WTC11 (cell line): Measurements from ENCODE around the gene RSPO3. TPM values are rescaled to one million over a fixed set of nuclear protein-coding genes. Genes with fewer than 3 reads are reported as not detected.

Experiments
- ATAC-seq: fragments of 200-7000 bp; cut with Tn5 transposase; 2 replicates; pipeline ENCODE4 v1.10.0; 2021; ENCODE audit warnings: mild to moderate bottlenecking, moderate library complexity
- CTCF ChIA-PET: fragments of 300-600 bp; sonication (Branson Sonifier 250); formaldehyde crosslinking; loops from one replicate; lab custom pipeline; 2021; ENCODE audit warnings: antibody characterized with exemption; lab: Charles Lee
- POLR2A ChIA-PET: fragments of 350-600 bp; sonication (Branson Sonifier 250); formaldehyde crosslinking; loops from one replicate; lab custom pipeline; 2021; ENCODE audit warnings: antibody characterized with exemption; lab: Charles Lee
- DNase-seq: peaks from one replicate; pipeline ENCODE4 v3.0.0; 2021; ENCODE audit warnings: low spot score
- H3K27ac Mint-ChIP-seq: 2 replicates; pipeline ENCODE4 v1.8.0; 2021; ENCODE audit warnings: mixed read lengths
- H3K27me3 Mint-ChIP-seq: 2 replicates; pipeline ENCODE4 v1.8.0; 2021; ENCODE audit warnings: low read depth, mild to moderate bottlenecking, moderate library complexity, mixed read lengths
- H3K36me3 Mint-ChIP-seq: 2 replicates; pipeline ENCODE4 v1.8.0; 2021; ENCODE audit warnings: mixed read lengths
- H3K4me1 Mint-ChIP-seq: 2 replicates; pipeline ENCODE4 v1.8.0; 2022; ENCODE audit warnings: mixed read lengths
- H3K4me3 Mint-ChIP-seq: 2 replicates; pipeline ENCODE4 v1.8.0; 2021; ENCODE audit warnings: mild to moderate bottlenecking, moderate library complexity, mixed read lengths
- H3K9me3 Mint-ChIP-seq: 2 replicates; pipeline ENCODE4 v1.8.0; 2021; ENCODE audit warnings: mixed read lengths
- CREM ChIP-seq: sonication (generic); formaldehyde crosslinking; IDR thresholded peaks from 2 replicates; pipeline ENCODE4 v1.8.1; 2022; ENCODE audit warnings: mild to moderate bottlenecking, missing genetic modification reagents, moderate library complexity
- EMX1 ChIP-seq: fragments of 250-450 bp; sonication (Bioruptor Pico); IDR thresholded peaks from 2 replicates; pipeline ENCODE4 v1.8.0; 2021; ENCODE audit warnings: mild to moderate bottlenecking
- ESRRA ChIP-seq: sonication (generic); formaldehyde crosslinking; IDR thresholded peaks from 2 replicates; pipeline ENCODE4 v1.8.1; 2022; ENCODE audit warnings: mild to moderate bottlenecking, missing genetic modification reagents, borderline replicate concordance
- ETV6 ChIP-seq: sonication (generic); formaldehyde crosslinking; IDR thresholded peaks from 2 replicates; pipeline ENCODE4 v1.8.1; 2022; ENCODE audit warnings: mild to moderate bottlenecking, missing genetic modification reagents
- FOXK1 ChIP-seq: sonication (generic); formaldehyde crosslinking; IDR thresholded peaks from 2 replicates; pipeline ENCODE4 v1.8.0; 2022; ENCODE audit warnings: mild to moderate bottlenecking, moderate library complexity, missing genetic modification reagents
- NFE2L1 ChIP-seq: sonication (generic); formaldehyde crosslinking; IDR thresholded peaks from 2 replicates; pipeline ENCODE4 v1.8.1; 2023; ENCODE audit warnings: missing genetic modification reagents
- PRRX2 ChIP-seq: fragments of 250-450 bp; sonication (Bioruptor Pico); IDR thresholded peaks from 2 replicates; pipeline ENCODE4 v1.8.0; 2021; ENCODE audit warnings: mild to moderate bottlenecking
- ZNF416 ChIP-seq: fragments of 250-450 bp; sonication (Bioruptor Pico); IDR thresholded peaks from 2 replicates; pipeline ENCODE4 v1.9.0; 2021; ENCODE audit warnings: mild to moderate bottlenecking, inconsistent platforms
- ZNF671 ChIP-seq: fragments of 250-450 bp; sonication (Bioruptor Pico); IDR thresholded peaks from 2 replicates; pipeline ENCODE4 v1.8.0; 2021; ENCODE audit warnings: mild to moderate bottlenecking
- total RNA-seq: library from RNA; stranded (reverse); gene quantifications from 3 replicates; pipeline ENCODE4 v1.2.3, GENCODE V29; 2021
- TF ChIP-seq, protein P1 (sequence below): sonication (generic); formaldehyde crosslinking; IDR thresholded peaks from 2 replicates; pipeline ENCODE4 v1.8.0; 2022; ENCODE audit warnings: mild to moderate bottlenecking, missing genetic modification reagents
- TF ChIP-seq, protein P2 (sequence below): sonication (generic); formaldehyde crosslinking; IDR thresholded peaks from 2 replicates; pipeline ENCODE4 v1.8.0; 2023; ENCODE audit warnings: mild to moderate bottlenecking, missing genetic modification reagents
- TF ChIP-seq, protein P3 (sequence below): sonication (generic); formaldehyde crosslinking; IDR thresholded peaks from 2 replicates; pipeline ENCODE4 v1.8.1; 2022; ENCODE audit warnings: missing genetic modification reagents, borderline replicate concordance
- TF ChIP-seq, protein P4 (sequence below): sonication (generic); formaldehyde crosslinking; IDR thresholded peaks from 2 replicates; pipeline ENCODE4 v1.8.1; 2023; ENCODE audit warnings: mild to moderate bottlenecking, missing genetic modification reagents, borderline replicate concordance
- TF ChIP-seq, protein P5 (sequence below): sonication (generic); formaldehyde crosslinking; IDR thresholded peaks from 2 replicates; pipeline ENCODE4 v1.8.0; 2022; ENCODE audit warnings: missing genetic modification reagents

RSPO3 gene
- total RNA-seq, 1 experiment from 2014 or later: not detected

DNA sequence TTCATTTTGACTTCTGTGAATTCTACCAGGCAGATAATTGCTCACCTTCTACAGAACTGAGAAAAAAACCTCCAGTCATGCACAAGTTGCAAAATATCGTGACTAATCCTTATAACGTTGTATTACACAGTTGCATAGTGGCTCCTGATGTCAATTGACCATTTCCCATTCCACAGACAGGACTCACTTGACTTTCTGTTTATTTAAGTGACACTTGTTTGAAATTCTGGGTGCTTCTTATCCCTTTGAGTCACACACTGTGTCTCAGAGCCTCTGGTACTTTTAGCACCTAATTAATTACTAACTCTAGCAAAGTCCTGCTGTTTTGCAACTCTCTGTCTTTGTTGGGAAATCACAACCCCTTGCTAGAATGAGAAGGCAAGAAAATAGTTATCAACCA lies 16.2 kb upstream of the RSPO3 start (continued):
- TF ChIP-seq, protein P1, sequence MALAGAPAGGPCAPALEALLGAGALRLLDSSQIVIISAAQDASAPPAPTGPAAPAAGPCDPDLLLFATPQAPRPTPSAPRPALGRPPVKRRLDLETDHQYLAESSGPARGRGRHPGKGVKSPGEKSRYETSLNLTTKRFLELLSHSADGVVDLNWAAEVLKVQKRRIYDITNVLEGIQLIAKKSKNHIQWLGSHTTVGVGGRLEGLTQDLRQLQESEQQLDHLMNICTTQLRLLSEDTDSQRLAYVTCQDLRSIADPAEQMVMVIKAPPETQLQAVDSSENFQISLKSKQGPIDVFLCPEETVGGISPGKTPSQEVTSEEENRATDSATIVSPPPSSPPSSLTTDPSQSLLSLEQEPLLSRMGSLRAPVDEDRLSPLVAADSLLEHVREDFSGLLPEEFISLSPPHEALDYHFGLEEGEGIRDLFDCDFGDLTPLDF (CRISPR knock-in tag): no peak
- TF ChIP-seq PRRX2 (CRISPR knock-in tag): no peak
- TF ChIP-seq ZNF416 (CRISPR knock-in tag): no peak

DNA sequence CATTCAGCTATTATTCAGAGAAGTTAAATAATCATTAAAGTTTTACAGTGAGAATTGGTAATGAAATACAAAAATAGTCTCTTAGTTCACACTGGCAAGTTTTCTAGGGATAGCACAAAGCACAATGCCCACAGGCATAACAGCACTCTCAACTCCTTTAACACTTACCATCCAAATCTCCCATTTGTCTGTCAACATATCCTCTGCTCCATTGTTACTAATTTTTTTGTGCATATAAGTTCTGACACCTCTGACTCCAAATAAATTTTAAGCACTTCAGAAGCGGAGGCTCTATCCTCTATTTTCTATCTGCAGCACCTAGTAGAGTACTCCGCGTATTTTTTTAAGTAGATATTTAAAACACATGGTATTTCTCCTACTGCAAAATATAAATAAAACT lies 15.6 kb upstream of the RSPO3 start:
- Mint-ChIP-seq H3K27me3 (no peaks in the 10 kb centered on the region; the same call in 1 of the 2 replicates), H3K4me3 (no peak overlapping the region), H3K27ac (no peak overlapping the region), H3K36me3 (no peaks in the 10 kb centered on the region), H3K4me1 (no peaks in the 10 kb centered on the region), H3K9me3 (no peaks in the 10 kb centered on the region)
- DNase-seq: no peak
- POLR2A ChIA-PET: no interaction called here
- CTCF ChIA-PET: no interaction called here
- no peak for TF ChIP-seq EMX1
- no peak for TF ChIP-seq FOXK1 (CRISPR knock-in tag)
- TF ChIP-seq NFE2L1 (CRISPR knock-in tag): no peak
- TF ChIP-seq ETV6: no peak
- TF ChIP-seq CREM (CRISPR knock-in tag): no peak
- no peak for TF ChIP-seq ZNF671 (CRISPR knock-in tag)
- TF ChIP-seq, protein P2, sequence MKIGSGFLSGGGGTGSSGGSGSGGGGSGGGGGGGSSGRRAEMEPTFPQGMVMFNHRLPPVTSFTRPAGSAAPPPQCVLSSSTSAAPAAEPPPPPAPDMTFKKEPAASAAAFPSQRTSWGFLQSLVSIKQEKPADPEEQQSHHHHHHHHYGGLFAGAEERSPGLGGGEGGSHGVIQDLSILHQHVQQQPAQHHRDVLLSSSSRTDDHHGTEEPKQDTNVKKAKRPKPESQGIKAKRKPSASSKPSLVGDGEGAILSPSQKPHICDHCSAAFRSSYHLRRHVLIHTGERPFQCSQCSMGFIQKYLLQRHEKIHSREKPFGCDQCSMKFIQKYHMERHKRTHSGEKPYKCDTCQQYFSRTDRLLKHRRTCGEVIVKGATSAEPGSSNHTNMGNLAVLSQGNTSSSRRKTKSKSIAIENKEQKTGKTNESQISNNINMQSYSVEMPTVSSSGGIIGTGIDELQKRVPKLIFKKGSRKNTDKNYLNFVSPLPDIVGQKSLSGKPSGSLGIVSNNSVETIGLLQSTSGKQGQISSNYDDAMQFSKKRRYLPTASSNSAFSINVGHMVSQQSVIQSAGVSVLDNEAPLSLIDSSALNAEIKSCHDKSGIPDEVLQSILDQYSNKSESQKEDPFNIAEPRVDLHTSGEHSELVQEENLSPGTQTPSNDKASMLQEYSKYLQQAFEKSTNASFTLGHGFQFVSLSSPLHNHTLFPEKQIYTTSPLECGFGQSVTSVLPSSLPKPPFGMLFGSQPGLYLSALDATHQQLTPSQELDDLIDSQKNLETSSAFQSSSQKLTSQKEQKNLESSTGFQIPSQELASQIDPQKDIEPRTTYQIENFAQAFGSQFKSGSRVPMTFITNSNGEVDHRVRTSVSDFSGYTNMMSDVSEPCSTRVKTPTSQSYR: no peak
- TF ChIP-seq, protein P3, sequence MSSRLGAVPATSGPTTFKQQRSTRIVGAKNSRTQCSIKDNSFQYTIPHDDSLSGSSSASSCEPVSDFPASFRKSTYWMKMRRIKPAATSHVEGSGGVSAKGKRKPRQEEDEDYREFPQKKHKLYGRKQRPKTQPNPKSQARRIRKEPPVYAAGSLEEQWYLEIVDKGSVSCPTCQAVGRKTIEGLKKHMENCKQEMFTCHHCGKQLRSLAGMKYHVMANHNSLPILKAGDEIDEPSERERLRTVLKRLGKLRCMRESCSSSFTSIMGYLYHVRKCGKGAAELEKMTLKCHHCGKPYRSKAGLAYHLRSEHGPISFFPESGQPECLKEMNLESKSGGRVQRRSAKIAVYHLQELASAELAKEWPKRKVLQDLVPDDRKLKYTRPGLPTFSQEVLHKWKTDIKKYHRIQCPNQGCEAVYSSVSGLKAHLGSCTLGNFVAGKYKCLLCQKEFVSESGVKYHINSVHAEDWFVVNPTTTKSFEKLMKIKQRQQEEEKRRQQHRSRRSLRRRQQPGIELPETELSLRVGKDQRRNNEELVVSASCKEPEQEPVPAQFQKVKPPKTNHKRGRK (CRISPR knock-in tag): no peak
- no peak for TF ChIP-seq ESRRA (CRISPR knock-in tag)
- TF ChIP-seq, protein P4, sequence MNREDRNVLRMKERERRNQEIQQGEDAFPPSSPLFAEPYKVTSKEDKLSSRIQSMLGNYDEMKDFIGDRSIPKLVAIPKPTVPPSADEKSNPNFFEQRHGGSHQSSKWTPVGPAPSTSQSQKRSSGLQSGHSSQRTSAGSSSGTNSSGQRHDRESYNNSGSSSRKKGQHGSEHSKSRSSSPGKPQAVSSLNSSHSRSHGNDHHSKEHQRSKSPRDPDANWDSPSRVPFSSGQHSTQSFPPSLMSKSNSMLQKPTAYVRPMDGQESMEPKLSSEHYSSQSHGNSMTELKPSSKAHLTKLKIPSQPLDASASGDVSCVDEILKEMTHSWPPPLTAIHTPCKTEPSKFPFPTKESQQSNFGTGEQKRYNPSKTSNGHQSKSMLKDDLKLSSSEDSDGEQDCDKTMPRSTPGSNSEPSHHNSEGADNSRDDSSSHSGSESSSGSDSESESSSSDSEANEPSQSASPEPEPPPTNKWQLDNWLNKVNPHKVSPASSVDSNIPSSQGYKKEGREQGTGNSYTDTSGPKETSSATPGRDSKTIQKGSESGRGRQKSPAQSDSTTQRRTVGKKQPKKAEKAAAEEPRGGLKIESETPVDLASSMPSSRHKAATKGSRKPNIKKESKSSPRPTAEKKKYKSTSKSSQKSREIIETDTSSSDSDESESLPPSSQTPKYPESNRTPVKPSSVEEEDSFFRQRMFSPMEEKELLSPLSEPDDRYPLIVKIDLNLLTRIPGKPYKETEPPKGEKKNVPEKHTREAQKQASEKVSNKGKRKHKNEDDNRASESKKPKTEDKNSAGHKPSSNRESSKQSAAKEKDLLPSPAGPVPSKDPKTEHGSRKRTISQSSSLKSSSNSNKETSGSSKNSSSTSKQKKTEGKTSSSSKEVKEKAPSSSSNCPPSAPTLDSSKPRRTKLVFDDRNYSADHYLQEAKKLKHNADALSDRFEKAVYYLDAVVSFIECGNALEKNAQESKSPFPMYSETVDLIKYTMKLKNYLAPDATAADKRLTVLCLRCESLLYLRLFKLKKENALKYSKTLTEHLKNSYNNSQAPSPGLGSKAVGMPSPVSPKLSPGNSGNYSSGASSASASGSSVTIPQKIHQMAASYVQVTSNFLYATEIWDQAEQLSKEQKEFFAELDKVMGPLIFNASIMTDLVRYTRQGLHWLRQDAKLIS (CRISPR knock-in tag): no peak
- TF ChIP-seq, protein P5, sequence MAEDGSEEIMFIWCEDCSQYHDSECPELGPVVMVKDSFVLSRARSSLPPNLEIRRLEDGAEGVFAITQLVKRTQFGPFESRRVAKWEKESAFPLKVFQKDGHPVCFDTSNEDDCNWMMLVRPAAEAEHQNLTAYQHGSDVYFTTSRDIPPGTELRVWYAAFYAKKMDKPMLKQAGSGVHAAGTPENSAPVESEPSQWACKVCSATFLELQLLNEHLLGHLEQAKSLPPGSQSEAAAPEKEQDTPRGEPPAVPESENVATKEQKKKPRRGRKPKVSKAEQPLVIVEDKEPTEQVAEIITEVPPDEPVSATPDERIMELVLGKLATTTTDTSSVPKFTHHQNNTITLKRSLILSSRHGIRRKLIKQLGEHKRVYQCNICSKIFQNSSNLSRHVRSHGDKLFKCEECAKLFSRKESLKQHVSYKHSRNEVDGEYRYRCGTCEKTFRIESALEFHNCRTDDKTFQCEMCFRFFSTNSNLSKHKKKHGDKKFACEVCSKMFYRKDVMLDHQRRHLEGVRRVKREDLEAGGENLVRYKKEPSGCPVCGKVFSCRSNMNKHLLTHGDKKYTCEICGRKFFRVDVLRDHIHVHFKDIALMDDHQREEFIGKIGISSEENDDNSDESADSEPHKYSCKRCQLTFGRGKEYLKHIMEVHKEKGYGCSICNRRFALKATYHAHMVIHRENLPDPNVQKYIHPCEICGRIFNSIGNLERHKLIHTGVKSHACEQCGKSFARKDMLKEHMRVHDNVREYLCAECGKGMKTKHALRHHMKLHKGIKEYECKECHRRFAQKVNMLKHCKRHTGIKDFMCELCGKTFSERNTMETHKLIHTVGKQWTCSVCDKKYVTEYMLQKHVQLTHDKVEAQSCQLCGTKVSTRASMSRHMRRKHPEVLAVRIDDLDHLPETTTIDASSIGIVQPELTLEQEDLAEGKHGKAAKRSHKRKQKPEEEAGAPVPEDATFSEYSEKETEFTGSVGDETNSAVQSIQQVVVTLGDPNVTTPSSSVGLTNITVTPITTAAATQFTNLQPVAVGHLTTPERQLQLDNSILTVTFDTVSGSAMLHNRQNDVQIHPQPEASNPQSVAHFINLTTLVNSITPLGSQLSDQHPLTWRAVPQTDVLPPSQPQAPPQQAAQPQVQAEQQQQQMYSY (CRISPR knock-in tag): no peak
- ATAC-seq: no peak
